Measurements from ENCODE around the gene EML6.

Gene EML6

GRCh38 chr2:54897420-54898310 lies 174.2 kb downstream of the EML6 start:
- no peaks in the 10 kb centered on the region for H3K9me3 ChIP-seq (ENCODE audit: control insufficient read depth, low read depth, low read length)
- no peaks in the 10 kb centered on the region for H3K4me1 ChIP-seq (ENCODE audit: control insufficient read depth, low read depth, low read length)
- H3K27ac ChIP-seq (ENCODE audit: low read length) = no peak overlapping the region
- H3K27me3 ChIP-seq (ENCODE audit: control insufficient read depth, insufficient read depth, low read length) = no peaks in the 10 kb centered on the region
- no peak overlapping the region for H3K9ac ChIP-seq (ENCODE audit: low read length)
- H3K36me3 ChIP-seq (ENCODE audit: control insufficient read depth, low read depth, low read length) = no peaks in the 10 kb centered on the region
- no peak overlapping the region for H3K4me3 ChIP-seq (ENCODE audit: low read length)

DNA sequence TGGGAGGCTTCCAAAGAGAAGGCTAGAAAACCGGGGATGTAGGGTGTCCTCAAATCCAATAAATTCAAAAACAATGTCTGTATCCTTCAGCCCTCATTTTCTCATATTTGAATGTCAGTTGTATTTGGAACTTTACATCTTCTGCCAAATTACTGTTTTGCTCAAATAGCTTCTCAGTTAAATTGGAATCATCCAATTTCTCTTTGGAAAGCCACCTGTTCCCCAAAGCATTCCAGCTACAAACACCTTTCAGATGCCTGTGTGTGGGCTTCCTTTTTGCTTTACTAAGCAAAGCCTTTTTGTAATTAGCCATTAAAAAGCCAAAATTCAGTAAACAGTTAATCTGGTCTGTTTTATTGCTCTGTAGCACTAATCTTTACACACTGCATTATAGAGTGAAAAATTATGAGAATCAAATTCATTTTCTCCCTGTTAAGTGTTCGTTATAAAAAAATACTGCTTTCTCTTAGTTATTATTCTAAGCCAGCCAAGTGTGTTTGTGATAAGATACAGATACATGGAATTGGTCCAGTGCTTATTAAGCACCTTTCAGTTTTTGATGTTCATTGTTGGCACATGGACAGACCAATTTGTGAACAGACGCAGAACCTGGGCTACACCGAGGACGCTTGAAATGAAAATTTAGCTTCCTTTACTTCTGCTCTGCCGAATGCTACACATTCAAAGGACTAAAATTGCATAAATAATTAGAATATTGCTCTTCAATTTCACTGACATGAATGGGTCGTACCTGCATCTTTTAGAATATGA lies 175.2 kb downstream of the EML6 start:
- no peaks in the 10 kb centered on the region for H3K36me3 ChIP-seq (ENCODE audit: control insufficient read depth, low read depth, low read length)
- no peak overlapping the region for H3K9ac ChIP-seq (ENCODE audit: low read length)
- no peak overlapping the region for H3K27ac ChIP-seq (ENCODE audit: low read length)

GRCh38 chr2:54899576-54900200 lies 176.2 kb downstream of the EML6 start:
- H3K36me3 ChIP-seq (ENCODE audit: control insufficient read depth, low read depth, low read length) = no peaks in the 10 kb centered on the region
- H3K27me3 ChIP-seq (ENCODE audit: control insufficient read depth, insufficient read depth, low read length) = no peaks in the 10 kb centered on the region
- no peak overlapping the region for H3K27ac ChIP-seq (ENCODE audit: low read length)
- no peak overlapping the region for H3K4me3 ChIP-seq (ENCODE audit: low read length)
- no peak overlapping the region for H3K9ac ChIP-seq (ENCODE audit: low read length)
- H3K9me3 ChIP-seq (ENCODE audit: control insufficient read depth, low read depth, low read length) = no peaks in the 10 kb centered on the region
- no peaks in the 10 kb centered on the region for H3K4me1 ChIP-seq (ENCODE audit: control insufficient read depth, low read depth, low read length)

More for the DNA sequence above, 175.2 kb downstream of the EML6 start:
- no peaks in the 10 kb centered on the region for H3K9me3 ChIP-seq (ENCODE audit: control insufficient read depth, low read depth, low read length)
- no peak overlapping the region for H3K4me3 ChIP-seq (ENCODE audit: low read length)
- H3K27me3 ChIP-seq (ENCODE audit: control insufficient read depth, insufficient read depth, low read length) = no peaks in the 10 kb centered on the region
- H3K4me1 ChIP-seq (ENCODE audit: control insufficient read depth, low read depth, low read length) = no peaks in the 10 kb centered on the region

DNA sequence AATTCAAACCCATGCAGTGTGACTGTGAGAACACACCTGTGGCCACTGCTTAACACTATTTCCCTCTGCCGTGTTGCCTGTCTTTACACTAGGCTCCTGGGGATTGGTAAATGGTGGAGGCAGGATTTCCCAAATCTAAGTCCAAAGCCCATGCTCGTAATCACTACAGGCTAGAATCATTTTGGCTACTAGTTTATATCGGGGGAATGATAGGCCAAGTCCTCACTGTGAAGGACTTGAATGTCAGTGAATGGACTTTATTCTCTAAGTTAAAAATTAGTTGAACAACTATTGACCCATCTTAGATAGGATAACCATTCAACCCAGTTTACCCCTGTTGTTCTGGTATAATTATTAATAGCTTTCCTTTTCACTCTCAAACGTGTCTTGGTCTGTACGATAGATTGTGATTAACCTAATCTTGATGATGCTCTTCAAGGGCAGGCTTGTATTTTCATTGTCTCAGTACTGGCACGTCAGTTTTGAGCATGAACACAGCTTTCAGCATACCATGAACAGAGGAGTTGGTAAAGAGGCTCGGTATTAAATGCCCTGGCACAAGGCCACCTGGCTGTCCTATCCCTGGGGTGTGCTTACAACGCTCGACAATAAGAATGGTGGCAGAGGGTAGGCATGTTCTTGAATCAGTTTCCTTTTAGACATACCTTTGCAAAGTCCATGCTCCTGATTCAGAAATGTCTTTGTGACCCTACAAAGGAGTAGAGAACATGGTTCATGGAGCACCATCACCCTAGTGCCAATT lies 177.9 kb downstream of the EML6 start:
- Histone ChIP-seq H3K27ac (ENCODE audit: low read length) (no peak overlapping the region), H3K9me3 (ENCODE audit: control insufficient read depth, low read depth, low read length) (no peaks in the 10 kb centered on the region), H3K27me3 (ENCODE audit: control insufficient read depth, insufficient read depth, low read length) (no peaks in the 10 kb centered on the region), H3K4me1 (ENCODE audit: control insufficient read depth, low read depth, low read length) (no peaks in the 10 kb centered on the region), H3K36me3 (ENCODE audit: control insufficient read depth, low read depth, low read length) (no peaks in the 10 kb centered on the region), H3K4me3 (ENCODE audit: low read length) (no peak overlapping the region), H3K9ac (ENCODE audit: low read length) (no peak overlapping the region)

GRCh38 chr2:54902763-54903162 lies 179.3 kb downstream of the EML6 start:
- no peak overlapping the region for H3K27ac ChIP-seq (ENCODE audit: low read length)
- H3K9ac ChIP-seq (ENCODE audit: low read length) = no peak overlapping the region
- no peaks in the 10 kb centered on the region for H3K4me1 ChIP-seq (ENCODE audit: control insufficient read depth, low read depth, low read length)
- no peaks in the 10 kb centered on the region for H3K27me3 ChIP-seq (ENCODE audit: control insufficient read depth, insufficient read depth, low read length)
- no peaks in the 10 kb centered on the region for H3K36me3 ChIP-seq (ENCODE audit: control insufficient read depth, low read depth, low read length)
- H3K4me3 ChIP-seq (ENCODE audit: low read length) = no peak overlapping the region
- H3K9me3 ChIP-seq (ENCODE audit: control insufficient read depth, low read depth, low read length) = no peaks in the 10 kb centered on the region

- H3K9ac ChIP-seq (ENCODE audit: low read length) = no peak overlapping the region
- no peak overlapping the region for H3K27ac ChIP-seq (ENCODE audit: low read length)
- no peaks in the 10 kb centered on the region for H3K36me3 ChIP-seq (ENCODE audit: control insufficient read depth, low read depth, low read length)
- no peaks in the 10 kb centered on the region for H3K9me3 ChIP-seq (ENCODE audit: control insufficient read depth, low read depth, low read length)
- H3K4me3 ChIP-seq (ENCODE audit: low read length) = no peak overlapping the region
- H3K27me3 ChIP-seq (ENCODE audit: control insufficient read depth, insufficient read depth, low read length) = no peaks in the 10 kb centered on the region
- no peaks in the 10 kb centered on the region for H3K4me1 ChIP-seq (ENCODE audit: control insufficient read depth, low read depth, low read length)
Measured at GRCh38 chr2:54903736-54904554, 180.5 kb downstream of the EML6 start.

DNA sequence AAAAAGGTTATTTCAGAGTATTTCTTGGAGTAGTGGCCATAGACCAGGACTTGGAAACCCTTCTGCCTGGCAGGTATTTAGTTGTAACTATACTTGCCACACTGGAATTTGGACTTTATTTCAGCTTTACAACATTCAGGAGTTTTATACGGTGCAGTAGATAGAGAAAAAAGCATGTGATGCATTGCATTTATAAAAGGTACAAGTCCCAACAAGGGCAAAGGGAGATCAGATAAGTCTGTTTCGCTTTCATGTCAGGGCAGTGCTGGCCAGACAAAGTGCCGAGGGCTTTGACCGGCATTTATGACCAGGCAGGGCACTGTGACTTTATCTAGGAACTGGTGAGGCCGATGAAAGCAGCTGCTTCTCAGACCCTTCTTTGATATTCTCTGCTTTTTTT lies 181.4 kb downstream of the EML6 start:
- no peaks in the 10 kb centered on the region for H3K9me3 ChIP-seq (ENCODE audit: control insufficient read depth, low read depth, low read length)
- H3K4me3 ChIP-seq (ENCODE audit: low read length) = no peak overlapping the region
- no peak overlapping the region for H3K9ac ChIP-seq (ENCODE audit: low read length)
- no peaks in the 10 kb centered on the region for H3K27me3 ChIP-seq (ENCODE audit: control insufficient read depth, insufficient read depth, low read length)
- H3K36me3 ChIP-seq (ENCODE audit: control insufficient read depth, low read depth, low read length) = no peaks in the 10 kb centered on the region
- H3K4me1 ChIP-seq (ENCODE audit: control insufficient read depth, low read depth, low read length) = no peaks in the 10 kb centered on the region
- no peak overlapping the region for H3K27ac ChIP-seq (ENCODE audit: low read length)

- Histone ChIP-seq H3K4me3 (ENCODE audit: low read length) (no peak overlapping the region), H3K27me3 (ENCODE audit: control insufficient read depth, insufficient read depth, low read length) (no peaks in the 10 kb centered on the region), H3K36me3 (ENCODE audit: control insufficient read depth, low read depth, low read length) (no peaks in the 10 kb centered on the region), H3K27ac (ENCODE audit: low read length) (no peak overlapping the region), H3K9me3 (ENCODE audit: control insufficient read depth, low read depth, low read length) (no peaks in the 10 kb centered on the region), H3K4me1 (ENCODE audit: control insufficient read depth, low read depth, low read length) (no peaks in the 10 kb centered on the region), H3K9ac (ENCODE audit: low read length) (no peak overlapping the region)
Measured at GRCh38 chr2:54906716-54907115, 183.3 kb downstream of the EML6 start.

DNA sequence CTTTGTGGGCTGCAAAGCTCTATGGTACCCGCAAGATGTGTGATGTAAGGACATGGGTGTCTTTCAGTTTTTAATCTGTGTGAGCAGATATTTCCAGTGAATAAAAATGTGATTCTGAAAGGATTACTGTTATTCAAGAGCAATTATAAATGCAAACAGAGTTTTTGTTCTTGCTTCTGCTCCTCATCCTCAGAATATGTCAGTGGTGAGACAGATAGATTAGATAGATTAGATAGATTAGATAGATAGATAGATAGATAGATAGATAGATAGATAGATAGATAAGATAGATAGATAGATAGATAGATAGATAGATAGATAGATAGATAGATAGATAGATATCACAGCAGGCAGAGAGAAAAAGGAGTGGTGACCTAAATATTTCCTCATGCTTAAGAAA lies 184.2 kb downstream of the EML6 start:
- no peak overlapping the region for H3K27ac ChIP-seq (ENCODE audit: low read length)
- H3K4me1 ChIP-seq (ENCODE audit: control insufficient read depth, low read depth, low read length) = no peaks in the 10 kb centered on the region
- H3K27me3 ChIP-seq (ENCODE audit: control insufficient read depth, insufficient read depth, low read length) = no peaks in the 10 kb centered on the region
- H3K4me3 ChIP-seq (ENCODE audit: low read length) = no peak overlapping the region
- H3K9me3 ChIP-seq (ENCODE audit: control insufficient read depth, low read depth, low read length) = no peaks in the 10 kb centered on the region
- H3K9ac ChIP-seq (ENCODE audit: low read length) = no peak overlapping the region
- H3K36me3 ChIP-seq (ENCODE audit: control insufficient read depth, low read depth, low read length) = no peaks in the 10 kb centered on the region

DNA sequence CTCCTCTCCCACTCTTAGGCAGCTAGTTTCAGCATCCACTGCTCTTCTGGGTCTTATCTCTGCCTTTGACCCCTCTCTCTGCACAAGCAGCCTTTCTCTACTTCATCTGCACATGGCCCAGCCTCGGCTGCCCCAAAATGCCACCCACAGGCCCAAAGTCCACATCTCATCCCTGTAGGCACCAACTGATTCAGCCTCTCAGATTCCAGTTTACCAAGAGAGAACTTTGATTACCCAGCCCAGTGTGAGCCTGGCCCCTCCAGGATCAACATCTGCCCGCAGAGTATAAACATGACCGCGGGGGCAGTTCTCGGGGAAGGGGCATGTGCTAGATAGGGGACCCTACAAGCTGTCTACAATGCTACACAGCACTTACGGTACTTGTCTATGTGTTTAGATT lies 185.1 kb downstream of the EML6 start:
- no peak overlapping the region for H3K4me3 ChIP-seq (ENCODE audit: low read length)
- no peaks in the 10 kb centered on the region for H3K27me3 ChIP-seq (ENCODE audit: control insufficient read depth, insufficient read depth, low read length)
- H3K4me1 ChIP-seq (ENCODE audit: control insufficient read depth, low read depth, low read length) = no peaks in the 10 kb centered on the region
- no peak overlapping the region for H3K9ac ChIP-seq (ENCODE audit: low read length)
- H3K27ac ChIP-seq (ENCODE audit: low read length) = no peak overlapping the region
- no peaks in the 10 kb centered on the region for H3K9me3 ChIP-seq (ENCODE audit: control insufficient read depth, low read depth, low read length)
- no peaks in the 10 kb centered on the region for H3K36me3 ChIP-seq (ENCODE audit: control insufficient read depth, low read depth, low read length)

All from iPS-18a (cell line).